A172 (cell line): ENCODE results near the gene OR10D3. TPM values are rescaled to one million over a fixed set of nuclear protein-coding genes. Genes with fewer than 3 reads are reported as not detected.
"Not testable (repeated sequence)": the region's sequence is repeated elsewhere in the genome, so short reads cannot be mapped to it uniquely, and the experiment has no call there.

Experiments
- DNase-seq: peaks from one replicate; pipeline ENCODE4 v3.0.0-alpha.2; 2015; ENCODE audit warnings: low spot score
- total RNA-seq: library from RNA; depleted of rRNA; stranded (reverse); fragments of >200 nt; shearing (Covaris generic); gene quantifications from 2 replicates; pipeline ENCODE4 v1.2.3, GENCODE V29; 2014

Gene OR10D3
- total RNA-seq, 1 experiment from 2014 or later, result not detected

DNA sequence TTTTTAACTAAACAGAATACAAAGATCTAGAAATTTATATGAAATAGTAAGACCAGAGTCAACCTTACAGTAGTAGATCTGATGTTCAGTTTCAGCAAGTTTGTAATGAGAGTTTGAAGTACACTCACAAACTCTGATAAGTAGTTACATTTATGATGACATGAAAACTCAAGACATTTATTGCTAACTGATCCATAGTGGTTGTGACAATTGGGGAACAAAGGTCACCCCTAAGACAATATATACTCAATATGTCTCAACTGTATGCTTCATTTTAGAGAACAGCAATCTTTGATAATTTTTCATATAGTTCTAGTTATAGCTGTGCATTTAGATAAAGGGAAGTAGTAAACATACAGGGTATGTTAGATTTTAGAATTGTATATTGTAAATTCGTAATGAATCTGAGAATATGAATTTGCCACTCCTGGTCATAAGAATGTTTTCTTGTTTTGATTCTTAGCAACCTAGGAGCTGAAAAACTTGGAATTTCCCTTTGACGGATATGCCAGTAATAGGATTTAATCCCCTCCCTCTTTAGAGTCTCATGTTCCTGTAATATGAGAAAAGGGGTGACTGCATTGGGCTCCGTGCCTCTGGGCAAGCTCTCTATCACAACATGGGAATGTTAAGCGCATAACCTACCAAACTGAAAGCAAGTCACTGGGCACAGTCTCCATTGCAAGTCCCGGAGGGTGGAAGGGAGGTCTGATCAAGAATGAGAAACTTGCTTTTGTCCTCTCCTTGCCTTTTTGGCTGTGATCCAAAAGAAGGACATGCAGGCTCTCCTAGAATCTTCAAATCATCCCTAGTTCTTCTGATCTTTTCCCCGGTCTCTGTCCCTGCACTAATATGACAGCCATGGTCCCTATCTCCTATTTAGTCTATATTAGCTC lies 11.4 kb downstream of the OR10D3 start:
- no peak for DNase-seq

DNA sequence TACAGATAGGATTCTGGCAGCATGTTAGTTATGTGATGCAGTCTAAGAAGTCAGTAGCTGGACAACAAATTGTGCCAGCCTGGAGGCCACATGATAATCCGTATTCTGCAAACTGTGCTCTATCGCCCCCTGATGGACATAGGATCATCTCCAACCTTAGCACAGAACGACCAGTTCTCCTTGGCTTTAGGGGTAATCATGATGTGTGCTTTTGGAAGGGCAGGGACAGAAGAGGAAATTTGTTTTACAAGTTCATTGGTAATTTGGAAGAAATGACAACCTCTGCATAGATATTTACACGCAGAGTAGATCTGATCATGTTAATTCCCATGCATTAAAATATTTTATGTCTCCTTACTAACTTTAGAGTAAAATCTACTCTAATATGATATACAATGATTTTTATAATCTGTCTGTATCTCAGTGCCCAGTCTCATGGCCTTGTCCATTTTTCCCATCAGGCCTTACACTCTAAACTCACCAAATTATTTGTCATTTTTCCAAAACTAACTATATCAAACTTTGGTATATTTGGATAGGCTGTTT lies 12.1 kb downstream of the OR10D3 start:
- DNase-seq, result peak; percentile 33

DNA sequence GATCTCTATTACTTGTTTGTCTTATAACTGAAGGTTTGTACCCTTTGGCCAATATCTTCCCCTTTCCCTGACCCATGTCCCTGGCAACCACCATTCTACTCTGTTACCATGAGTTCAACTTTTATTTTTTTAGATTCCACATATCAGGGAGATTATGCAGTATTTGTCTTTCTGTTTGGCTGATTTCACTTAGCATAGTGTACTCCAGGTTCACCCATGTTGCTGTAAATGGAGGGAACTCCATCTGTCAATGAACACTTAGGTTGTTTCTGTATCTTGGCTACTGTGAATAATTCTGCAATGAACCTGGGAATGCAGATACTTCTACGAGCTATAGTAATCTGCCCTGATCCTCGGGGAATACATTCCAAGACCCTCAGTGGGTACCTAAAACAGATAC lies 14.9 kb downstream of the OR10D3 start:
- no peak for DNase-seq

DNA sequence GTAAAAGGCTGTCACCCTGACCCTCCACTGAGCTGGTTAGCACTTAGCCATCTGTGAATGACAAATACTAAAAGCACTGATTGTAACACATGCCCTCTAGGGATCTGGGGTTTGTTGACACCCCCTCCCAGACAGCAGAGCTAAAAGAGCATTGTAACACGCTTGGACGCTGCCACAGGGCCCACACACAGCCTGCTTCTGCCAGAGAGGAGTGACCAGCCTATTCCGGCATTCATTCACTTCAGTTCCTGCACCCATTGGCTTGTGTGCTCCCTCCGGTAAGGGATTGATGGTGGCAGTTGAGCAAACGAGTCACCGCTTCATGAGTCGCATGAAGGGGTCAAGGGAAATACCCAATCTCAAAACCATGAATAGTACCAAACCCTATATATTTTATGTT lies 15.8 kb downstream of the OR10D3 start:
- no peak for DNase-seq

DNA sequence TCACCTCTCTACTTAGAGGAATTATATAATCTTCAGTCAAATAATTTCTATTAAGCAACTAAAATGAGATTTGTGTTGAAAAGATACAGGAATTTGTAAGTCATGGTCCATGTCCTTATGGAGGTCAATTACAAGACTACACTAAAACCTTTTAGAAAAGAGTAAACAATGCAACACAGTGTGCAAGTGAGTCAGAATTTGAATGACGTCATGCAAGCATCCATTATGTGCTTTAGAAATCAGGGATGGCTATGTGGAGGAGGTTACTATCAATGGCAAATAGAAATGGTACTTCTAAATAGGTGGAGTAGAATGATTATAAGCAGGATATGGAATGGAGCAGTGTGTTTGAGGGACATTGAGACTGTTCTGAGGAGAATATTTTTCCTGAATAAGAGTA lies 16.6 kb downstream of the OR10D3 start:
- DNase-seq, result no peak

DNA sequence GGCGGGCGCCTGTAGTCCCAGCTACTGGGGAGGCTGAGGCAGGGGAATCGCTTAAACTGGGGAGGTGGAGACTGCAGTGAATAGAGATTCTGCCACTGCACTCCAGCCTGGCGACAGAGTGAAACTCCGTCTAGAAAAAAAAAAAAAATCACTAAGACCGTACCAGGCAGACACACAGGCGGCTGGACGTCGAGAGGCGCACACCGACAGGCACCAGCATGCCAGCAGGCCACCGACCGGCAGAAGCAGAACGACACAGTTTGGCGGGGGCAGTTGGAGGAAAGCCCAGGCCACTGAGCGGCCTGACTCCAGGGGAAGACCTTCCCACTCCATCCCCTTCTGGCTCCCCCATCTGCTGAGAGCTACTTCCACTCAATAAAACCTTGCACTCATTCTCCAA lies 17.5 kb downstream of the OR10D3 start:
- no peak for DNase-seq

DNA sequence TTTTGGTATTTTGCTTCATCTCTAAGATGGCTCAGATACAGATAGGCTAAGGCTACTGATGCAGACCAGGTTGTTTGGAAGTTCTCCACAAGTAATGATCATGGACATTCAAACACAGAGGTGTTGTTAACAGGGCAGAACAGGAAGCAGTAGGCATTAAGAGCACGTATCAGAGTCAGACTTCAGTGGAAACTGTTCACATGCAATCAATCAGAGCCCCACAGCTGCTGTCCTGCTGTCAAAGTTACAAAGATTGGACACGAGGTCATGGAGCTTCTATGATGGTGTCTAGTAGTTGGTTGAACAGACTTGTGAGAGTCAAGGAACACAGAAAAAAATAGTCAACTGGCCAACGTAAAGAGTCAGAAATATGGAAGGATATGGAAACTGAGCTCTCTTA lies 19.8 kb downstream of the OR10D3 start:
- no peak for DNase-seq

DNA sequence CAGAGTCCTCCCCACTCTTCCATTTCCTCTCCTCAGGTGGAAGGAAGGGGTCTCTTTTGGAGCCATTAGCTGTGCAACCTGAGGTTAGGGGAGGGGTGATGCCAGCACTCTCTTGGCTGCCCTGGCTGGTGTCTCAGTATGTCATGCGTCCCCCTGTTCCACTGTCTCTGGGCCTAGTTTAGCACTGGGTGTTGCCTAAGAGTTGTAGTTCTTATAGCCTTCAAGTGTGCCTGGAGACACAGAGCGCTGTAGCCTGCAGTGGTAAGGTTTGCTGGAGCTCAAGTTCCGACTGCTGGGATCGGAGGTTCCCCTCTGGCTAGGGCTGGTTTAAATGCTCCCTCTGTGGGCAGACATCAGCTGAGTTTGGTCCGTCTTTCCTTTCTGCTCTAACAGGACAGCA lies 20.9 kb downstream of the OR10D3 start:
- DNase-seq, result no peak

DNA sequence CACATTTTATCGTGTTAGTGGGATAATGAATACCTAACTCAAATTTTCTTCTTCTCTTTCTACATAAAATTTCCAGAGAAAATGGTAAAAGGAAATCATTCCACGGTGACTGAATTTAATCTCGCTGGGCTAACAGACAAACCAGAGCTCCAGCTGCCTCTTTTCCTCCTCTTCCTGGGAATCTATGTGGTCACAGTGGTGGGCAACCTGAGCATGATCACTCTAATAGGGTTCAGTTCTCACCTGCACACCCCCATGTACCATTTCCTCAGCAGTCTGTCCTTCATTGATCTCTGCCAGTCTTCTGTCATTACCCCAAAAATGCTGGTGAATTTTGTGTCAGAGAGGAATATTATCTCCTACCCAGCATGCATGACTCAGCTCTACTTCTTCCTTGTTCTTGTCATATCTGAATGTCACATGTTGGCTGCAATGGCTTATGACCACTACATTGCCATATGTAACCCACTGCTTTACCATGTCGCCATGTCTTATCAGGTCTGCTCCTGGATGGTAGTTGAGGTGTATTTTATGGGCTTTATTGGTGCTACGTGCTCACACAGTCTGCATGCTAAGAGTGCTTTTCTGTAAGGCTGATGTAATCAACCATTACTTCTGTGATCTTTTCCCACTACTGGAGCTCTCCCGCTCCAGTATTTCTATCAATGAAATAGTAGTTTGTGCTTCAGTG lies 24.1 kb downstream of the OR10D3 start:
- DNase-seq, result no peak

DNA sequence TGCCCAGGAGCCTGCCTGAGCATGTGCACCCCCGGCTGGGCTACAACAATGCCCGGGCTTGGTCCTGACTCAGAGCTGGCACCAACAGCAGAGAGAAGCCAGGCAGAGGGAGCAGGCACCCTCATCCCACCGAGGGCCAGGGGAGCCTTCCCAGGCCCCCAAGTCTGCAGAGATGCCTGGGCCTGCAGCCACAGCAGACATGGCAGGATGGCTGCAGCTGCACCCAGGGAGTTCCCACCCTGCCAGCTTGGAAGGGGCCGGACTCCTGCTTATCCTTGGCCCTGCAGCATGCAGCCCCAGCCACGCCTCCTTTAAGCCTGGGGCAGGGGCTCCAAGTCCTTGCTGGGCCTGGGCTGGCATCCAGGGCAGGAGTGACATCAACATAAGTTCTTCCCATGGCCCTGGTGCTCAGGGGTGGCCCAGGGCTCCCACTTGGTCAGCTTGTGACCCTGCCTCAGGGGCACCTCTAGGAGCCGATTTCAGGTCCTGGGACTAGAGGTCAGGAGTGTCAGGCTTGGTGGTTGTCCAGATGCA lies 26.7 kb downstream of the OR10D3 start:
- DNase-seq, result no peak

DNA sequence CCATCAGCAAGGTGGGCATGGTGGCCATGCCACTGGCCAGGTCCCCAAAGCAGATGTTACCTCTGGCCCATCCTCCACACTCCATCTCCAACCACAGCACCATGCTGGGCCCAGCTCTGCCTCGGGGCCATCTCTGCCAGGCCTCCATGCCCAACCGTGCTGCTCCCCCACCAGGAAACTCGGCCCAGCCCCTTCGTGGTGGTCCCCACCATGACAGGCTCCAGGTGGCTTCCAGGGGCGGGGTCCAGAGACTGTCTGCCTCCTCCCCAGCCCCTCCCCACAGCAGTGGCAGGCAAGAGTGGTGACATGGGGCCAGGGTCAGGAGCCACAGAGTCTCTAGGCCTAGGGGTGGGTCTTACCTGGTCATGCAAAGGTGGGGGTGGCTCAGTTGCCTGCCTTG lies 27.3 kb downstream of the OR10D3 start:
- DNase-seq, result no peak

DNA sequence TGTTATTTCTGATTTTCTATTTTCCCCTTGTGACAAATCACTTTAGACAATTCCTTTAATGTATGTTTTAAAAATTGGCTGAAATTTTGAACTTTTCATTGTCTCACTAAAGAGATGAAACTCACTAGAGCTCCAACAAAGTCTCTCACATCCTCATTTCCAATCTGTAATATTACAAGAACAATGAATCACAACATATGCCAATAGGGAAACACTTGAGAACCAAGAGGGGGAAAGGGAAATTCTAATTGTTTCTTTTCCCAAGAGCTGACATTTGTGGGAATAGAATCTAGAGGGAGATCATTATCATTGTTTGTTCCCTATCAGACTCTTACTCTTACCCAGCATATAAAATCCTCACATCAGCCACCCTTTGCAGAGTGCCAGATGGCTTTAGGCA lies 28.2 kb downstream of the OR10D3 start:
- no peak for DNase-seq

DNA sequence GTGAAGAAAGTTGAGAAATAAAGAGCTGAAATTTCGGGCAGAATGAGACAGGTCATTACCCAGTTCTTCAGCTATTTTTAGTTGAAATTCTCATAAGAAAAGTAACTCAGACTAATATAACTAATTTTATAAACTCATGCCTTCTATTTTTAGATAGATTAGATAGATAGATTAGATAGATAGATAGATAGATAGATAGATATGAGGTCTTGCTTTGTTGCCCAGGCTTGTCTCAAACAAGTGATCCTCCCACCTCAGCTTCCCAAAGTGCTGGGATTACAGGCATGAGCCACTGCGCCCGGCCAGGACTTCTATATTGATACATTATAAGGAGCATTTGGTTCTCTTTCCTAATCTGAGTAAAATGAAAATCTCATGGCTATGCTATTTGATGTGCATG lies 30.9 kb downstream of the OR10D3 start:
- DNase-seq, result no peak

DNA sequence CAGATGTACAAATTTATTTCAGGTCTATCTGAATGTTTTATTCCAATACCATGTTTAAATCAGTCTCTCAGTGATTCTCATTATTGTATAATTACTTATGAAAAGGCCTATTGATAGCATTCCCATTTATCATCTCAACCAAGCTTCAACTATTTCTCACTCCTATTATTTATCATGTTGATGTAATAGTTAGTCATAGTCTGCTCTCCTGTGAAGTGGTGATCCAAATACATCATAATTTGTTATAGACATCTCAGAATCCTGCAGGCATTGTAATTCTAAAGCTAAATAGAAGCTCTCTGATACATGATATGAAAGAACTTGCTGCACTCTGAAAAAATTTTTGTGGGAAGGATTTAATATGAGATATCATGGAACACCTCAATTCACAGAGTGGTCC lies 36.0 kb downstream of the OR10D3 start:
- no peak for DNase-seq

DNA sequence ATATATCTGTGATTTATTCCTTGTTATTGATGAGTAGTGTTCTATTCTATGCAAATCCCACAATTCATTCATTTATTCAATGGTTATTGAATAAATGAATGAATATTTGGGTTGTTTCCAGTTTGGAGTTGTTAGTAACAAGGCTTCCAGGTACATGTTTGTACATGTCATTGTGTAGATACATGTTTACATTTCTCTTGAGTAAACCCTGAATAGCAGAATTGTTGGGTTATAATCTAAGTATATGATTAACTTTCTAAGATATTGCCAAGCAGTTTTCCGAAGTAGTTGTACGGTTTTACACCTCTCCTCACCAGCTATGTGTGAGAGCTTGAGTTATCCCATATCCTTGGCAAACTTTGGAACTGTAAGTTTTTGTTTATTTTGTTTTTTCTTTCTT lies 39.3 kb downstream of the OR10D3 start:
- DNase-seq, result no peak

DNA sequence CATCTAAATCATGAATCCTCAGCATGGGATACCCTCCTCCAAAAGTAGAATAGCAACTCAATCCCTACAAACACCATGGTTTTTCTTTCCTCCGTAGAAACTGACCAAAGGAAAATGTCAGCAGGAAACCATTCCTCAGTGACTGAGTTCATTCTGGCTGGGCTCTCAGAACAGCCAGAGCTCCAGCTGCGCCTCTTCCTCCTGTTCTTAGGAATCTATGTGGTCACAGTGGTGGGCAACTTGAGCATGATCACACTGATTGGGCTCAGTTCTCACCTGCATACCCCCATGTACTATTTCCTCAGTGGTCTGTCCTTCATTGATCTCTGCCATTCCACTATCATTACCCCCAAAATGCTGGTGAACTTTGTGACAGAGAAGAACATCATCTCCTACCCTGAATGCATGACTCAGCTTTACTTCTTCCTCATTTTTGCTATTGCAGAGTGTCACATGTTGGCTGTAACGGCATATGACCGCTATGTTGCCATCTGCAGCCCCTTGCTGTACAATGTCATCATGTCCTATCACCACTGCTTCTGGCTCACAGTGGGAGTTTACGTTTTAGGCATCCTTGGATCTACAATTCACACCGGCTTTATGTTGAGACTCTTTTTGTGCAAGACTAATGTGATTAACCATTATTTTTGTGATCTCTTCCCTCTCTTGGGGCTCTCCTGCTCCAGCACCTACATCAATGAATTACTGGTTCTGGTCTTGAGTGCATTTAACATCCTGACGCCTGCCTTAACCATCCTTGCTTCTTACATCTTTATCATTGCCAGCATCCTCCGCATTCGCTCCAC lies 41.7 kb downstream of the OR10D3 start:
- not testable (repeated sequence) for DNase-seq

DNA sequence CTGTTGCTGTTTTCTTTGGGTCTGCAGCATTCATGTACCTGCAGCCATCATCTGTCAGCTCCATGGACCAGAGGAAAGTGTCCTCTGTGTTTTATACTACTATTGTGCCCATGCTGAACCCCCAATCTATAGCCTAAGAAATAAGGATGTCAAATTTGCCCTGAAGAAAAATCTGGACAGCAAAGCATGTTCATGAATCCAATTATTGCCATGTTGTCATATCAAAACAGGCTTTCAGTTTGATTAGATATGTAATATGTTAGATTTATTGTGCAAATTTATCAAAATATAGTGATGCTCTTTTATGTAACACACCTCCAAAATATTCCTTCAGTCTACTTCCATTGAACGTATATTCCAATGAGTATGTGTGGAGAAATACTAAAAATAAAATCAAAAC lies 42.3 kb downstream of the OR10D3 start:
- no peak for DNase-seq

DNA sequence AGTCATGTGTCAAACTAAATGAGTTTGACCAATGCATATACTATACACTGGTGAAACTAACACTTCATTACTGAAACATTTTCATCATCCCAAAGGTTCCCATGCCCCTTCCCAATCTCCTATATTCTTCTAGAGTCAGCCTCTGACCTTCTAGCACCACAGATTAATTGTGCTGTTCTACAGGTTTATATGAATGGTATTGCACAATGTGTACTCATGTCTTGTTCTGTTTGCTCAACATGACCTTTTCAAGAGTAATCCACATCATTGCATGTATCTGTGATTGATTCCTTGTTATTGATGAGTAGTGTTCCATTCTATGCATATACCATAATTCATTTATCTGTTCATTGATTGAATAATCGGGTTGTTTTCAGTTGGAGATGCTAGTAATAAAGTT lies 50.2 kb downstream of the OR10D3 start:
- no peak for DNase-seq
